SK-N-SH treated with all-trans-retinoic acid at 6 μM for 48 hours (cell line): ENCODE data around the gene CCNB3.

Experiments used
- PATZ1 ChIP-seq: fragments of 250-450 bp; sonication (Bioruptor Pico); IDR thresholded peaks from 2 replicates; pipeline ENCODE4 v1.8.0; 2020; ENCODE audit warnings: mild to moderate bottlenecking, moderate library complexity, borderline replicate concordance
- TSHZ2 ChIP-seq: fragments of 250-450 bp; sonication (Bioruptor Pico); IDR thresholded peaks from 2 replicates; pipeline ENCODE4 v1.5.0; 2020; ENCODE audit warnings: mild to moderate bottlenecking, moderate library complexity
- ZNF70 ChIP-seq: fragments of 450-650 bp; formaldehyde crosslinking; IDR thresholded peaks from 2 replicates; pipeline ENCODE4 v1.5.0; 2020; ENCODE audit warnings: mild to moderate bottlenecking, moderate library complexity

- no peak for TF ChIP-seq PATZ1
- no peak for TF ChIP-seq TSHZ2 (CRISPR knock-in tag)
- TF ChIP-seq ZNF70: no peak
Observed at GRCh38 chrX:50343917-50344316, 139.4 kb downstream of the CCNB3 start.
